HEK293T (cell line): ENCODE measurements around the gene GIGYF2.

Source experiments
- ELF4 ChIP-seq: fragments of 450-650 bp; IDR thresholded peaks from 2 replicates; pipeline ENCODE4 v1.6.1; 2017; ENCODE audit warnings: antibody characterized with exemption
- LEF1 ChIP-seq: fragments of 450-650 bp; IDR thresholded peaks from 2 replicates; pipeline ENCODE4 v1.6.1; 2017; ENCODE audit warnings: mild to moderate bottlenecking, borderline replicate concordance
- SP1 ChIP-seq: fragments of 450-650 bp; IDR thresholded peaks from 2 replicates; pipeline ENCODE4 v1.6.1; 2017
- SUZ12 ChIP-seq: fragments of 450-650 bp; IDR thresholded peaks from 2 replicates; pipeline ENCODE4 v1.6.1; 2016; ENCODE audit warnings: mild to moderate bottlenecking
- ZNF384 ChIP-seq: fragments of 450-650 bp; IDR thresholded peaks from 2 replicates; pipeline ENCODE4 v1.6.1; 2016

- TF ChIP-seq SP1 (no peak), ELF4 (no peak), LEF1 (no peak), ZNF384 (no peak), SUZ12 (no peak)
Measured at GRCh38 chr2:232793271-232793670, 96.1 kb downstream of the GIGYF2 start.
